Left renal cortex interstitium (tissue), 4 donors: ENCODE results near the gene PITPNM3. TPM values are rescaled to one million over a fixed set of nuclear protein-coding genes. Genes with fewer than 3 reads are reported as not detected.

Source experiments
- DNase-seq, 4 donors: peaks; one replicate each; pipeline ENCODE4 v3.0.0-alpha.2; 2013; ENCODE audit warnings: low read depth in 4 of 4, low spot score in 2 of 4, missing footprints in 1 of 4
- polyA plus RNA-seq, 4 donors: library from polyadenylated mRNA; unstranded; fragments of 120-200 nt; gene quantifications; one replicate each; pipeline ENCODE4 v1.2.1, GENCODE V29; 2013; ENCODE audit not compliant: insufficient read length in 4 of 4

Gene PITPNM3
- polyA plus RNA-seq, 4 donors = 8.3 to 11.6 (median 10.0) TPM

GRCh38 chr17:6503641-6504195 lies 52.6 kb downstream of the PITPNM3 start:
- DNase-seq = no peak

GRCh38 chr17:6502871-6503509 lies 53.4 kb downstream of the PITPNM3 start:
- no peak for DNase-seq

GRCh38 chr17:6502142-6502541 lies 54.2 kb downstream of the PITPNM3 start:
- DNase-seq = no peak

GRCh38 chr17:6501359-6501758 lies 55.0 kb downstream of the PITPNM3 start:
- no peak for DNase-seq

- no peak for DNase-seq
These were observed 57.3 kb downstream of the PITPNM3 start for GRCh38 chr17:6498901-6499540.

- DNase-seq = no peak
These were observed 58.0 kb downstream of the PITPNM3 start for GRCh38 chr17:6498356-6498755.

- DNase-seq = no peak
These were observed 58.7 kb downstream of the PITPNM3 start for GRCh38 chr17:6497496-6498221.

- no peak for DNase-seq
These were observed 59.5 kb downstream of the PITPNM3 start for GRCh38 chr17:6496640-6497441.

- peak in 1 of 4 donors; percentile 40 for DNase-seq
These were observed 60.3 kb downstream of the PITPNM3 start for GRCh38 chr17:6496116-6496481.

- DNase-seq = no peak
These were observed 60.8 kb downstream of the PITPNM3 start for GRCh38 chr17:6495450-6496115.

GRCh38 chr17:6494239-6494941 lies 62.0 kb downstream of the PITPNM3 start:
- no peak for DNase-seq

- DNase-seq = no peak
These were observed 63.3 kb downstream of the PITPNM3 start for GRCh38 chr17:6492892-6493674.

- DNase-seq = no peak
These were observed 65.2 kb downstream of the PITPNM3 start for GRCh38 chr17:6491071-6491700.

- no peak for DNase-seq
These were observed 67.3 kb downstream of the PITPNM3 start for GRCh38 chr17:6489016-6489550.

- DNase-seq = no peak
These were observed 68.3 kb downstream of the PITPNM3 start for GRCh38 chr17:6488008-6488539.

GRCh38 chr17:6487251-6488007 lies 68.9 kb downstream of the PITPNM3 start:
- DNase-seq = no peak
